SJCRH30 (cell line): ENCODE results near the gene GFM1. TPM values are rescaled to one million over a fixed set of nuclear protein-coding genes. Genes with fewer than 3 reads are reported as not detected.

Source experiments
- total RNA-seq: library from RNA; depleted of rRNA; stranded (reverse); fragments of >200 nt; shearing (Covaris generic); gene quantifications from 2 replicates; pipeline ENCODE4 v1.2.3, GENCODE V29; 2014; rRNA removed

The GFM1 gene
- total RNA-seq, 1 experiment from 2014 or later, result 48.1 TPM

Other genes with a start within 250 kb of the GFM1 start
- 19.3 and 21.2 TPM in 2 replicates for gene MLF1, start 73.3 kb upstream of the GFM1 start, total RNA-seq
- not detected in 2 replicates for gene LXN, start 28.1 kb downstream of the GFM1 start, total RNA-seq
- not detected in 2 replicates for gene RARRES1, start 87.9 kb downstream of the GFM1 start, total RNA-seq
- 18.0 and 23.9 TPM in 2 replicates for gene MFSD1, start 157.5 kb downstream of the GFM1 start, total RNA-seq